Measurements from ENCODE around the gene DPYD.

The DPYD gene

GRCh38 chr1:97277891-97278654, 642.8 kb downstream of the DPYD start:
- H3K27ac Mint-ChIP-seq: no peak overlapping the region
- H3K9me3 Mint-ChIP-seq: peaks cover 3% of the 10 kb centered on the region
- no peak for DNase-seq (ENCODE audit: low spot score in 2 of 2)
- H3K36me3 Mint-ChIP-seq: peaks cover 3% of the 10 kb centered on the region
- H3K4me3 Mint-ChIP-seq: no peak overlapping the region
- H3K4me1 Mint-ChIP-seq: no peaks in the 10 kb centered on the region
- no peak for ATAC-seq (ENCODE audit: low read depth)
- no peaks in the 10 kb centered on the region for H3K27me3 Mint-ChIP-seq

GRCh38 chr1:97271916-97272788, 648.7 kb downstream of the DPYD start:
- Mint-ChIP-seq H3K4me3 (no peak overlapping the region), H3K4me1 (no peaks in the 10 kb centered on the region), H3K36me3 (no peaks in the 10 kb centered on the region), H3K9me3 (no peaks in the 10 kb centered on the region), H3K27me3 (no peaks in the 10 kb centered on the region), H3K27ac (no peak overlapping the region)
- DNase-seq (ENCODE audit: low spot score in 2 of 2) (no peak), ATAC-seq (ENCODE audit: low read depth) (no peak)

- H3K4me1 Mint-ChIP-seq: no peaks in the 10 kb centered on the region
- DNase-seq (ENCODE audit: low spot score in 2 of 2): no peak
- no peaks in the 10 kb centered on the region for H3K9me3 Mint-ChIP-seq
- no peak for ATAC-seq (ENCODE audit: low read depth)
- H3K36me3 Mint-ChIP-seq: no peaks in the 10 kb centered on the region
- H3K4me3 Mint-ChIP-seq: no peak overlapping the region
- H3K27ac Mint-ChIP-seq: no peak overlapping the region
- no peaks in the 10 kb centered on the region for H3K27me3 Mint-ChIP-seq
These were observed 650.1 kb downstream of the DPYD start for GRCh38 chr1:97270508-97271307.

- Mint-ChIP-seq H3K9me3 (peaks cover 2% of the 10 kb centered on the region), H3K27ac (no peak overlapping the region), H3K36me3 (no peaks in the 10 kb centered on the region), H3K27me3 (no peaks in the 10 kb centered on the region), H3K4me1 (no peaks in the 10 kb centered on the region), H3K4me3 (no peak overlapping the region)
- DNase-seq (ENCODE audit: low spot score in 2 of 2): no peak
- no peak for ATAC-seq (ENCODE audit: low read depth)
These were observed 655.2 kb downstream of the DPYD start for GRCh38 chr1:97265630-97266029.

GRCh38 chr1:97262842-97263241, 658.0 kb downstream of the DPYD start:
- ATAC-seq (ENCODE audit: low read depth) (no peak), DNase-seq (ENCODE audit: low spot score in 2 of 2) (no peak)
- Mint-ChIP-seq H3K9me3 (peaks cover 2% of the 10 kb centered on the region), H3K27me3 (no peaks in the 10 kb centered on the region), H3K36me3 (no peaks in the 10 kb centered on the region), H3K4me3 (no peak overlapping the region), H3K4me1 (no peaks in the 10 kb centered on the region), H3K27ac (no peak overlapping the region)

GRCh38 chr1:97258597-97258996, 662.2 kb downstream of the DPYD start:
- no peaks in the 10 kb centered on the region for H3K27me3 Mint-ChIP-seq
- no peak overlapping the region for H3K4me3 Mint-ChIP-seq
- no peak for DNase-seq (ENCODE audit: low spot score in 2 of 2)
- peaks cover 1% of the 10 kb centered on the region for H3K9me3 Mint-ChIP-seq
- no peak for ATAC-seq (ENCODE audit: low read depth)
- H3K27ac Mint-ChIP-seq: no peak overlapping the region
- no peaks in the 10 kb centered on the region for H3K4me1 Mint-ChIP-seq
- H3K36me3 Mint-ChIP-seq: no peaks in the 10 kb centered on the region

- H3K27ac Mint-ChIP-seq: peak overlapping the region; percentile 7
- DNase-seq (ENCODE audit: low spot score in 2 of 2) (no peak), ATAC-seq (ENCODE audit: low read depth) (no peak)
- no peaks in the 10 kb centered on the region for H3K36me3 Mint-ChIP-seq
- no peaks in the 10 kb centered on the region for H3K4me1 Mint-ChIP-seq
- no peaks in the 10 kb centered on the region for H3K27me3 Mint-ChIP-seq
- no peak overlapping the region for H3K4me3 Mint-ChIP-seq
- H3K9me3 Mint-ChIP-seq: no peaks in the 10 kb centered on the region
These were observed 665.9 kb downstream of the DPYD start for GRCh38 chr1:97254731-97255463.

GRCh38 chr1:97252925-97253324, 667.9 kb downstream of the DPYD start:
- peaks cover 1% of the 10 kb centered on the region for H3K36me3 Mint-ChIP-seq
- H3K27me3 Mint-ChIP-seq: no peaks in the 10 kb centered on the region
- no peaks in the 10 kb centered on the region for H3K4me1 Mint-ChIP-seq
- H3K27ac Mint-ChIP-seq: no peak overlapping the region
- no peak overlapping the region for H3K4me3 Mint-ChIP-seq
- no peak for ATAC-seq (ENCODE audit: low read depth)
- peaks cover 3% of the 10 kb centered on the region for H3K9me3 Mint-ChIP-seq
- no peak for DNase-seq (ENCODE audit: low spot score in 2 of 2)

GRCh38 chr1:97252076-97252475, 668.8 kb downstream of the DPYD start:
- no peaks in the 10 kb centered on the region for H3K4me1 Mint-ChIP-seq
- DNase-seq (ENCODE audit: low spot score in 2 of 2): no peak

GRCh38 chr1:97247196-97247595, 673.6 kb downstream of the DPYD start:
- Mint-ChIP-seq H3K4me3 (no peak overlapping the region), H3K36me3 (peaks cover 1% of the 10 kb centered on the region), H3K27ac (no peak overlapping the region), H3K4me1 (no peaks in the 10 kb centered on the region), H3K27me3 (no peaks in the 10 kb centered on the region), H3K9me3 (peaks cover 3% of the 10 kb centered on the region)
- no peak for DNase-seq (ENCODE audit: low spot score in 2 of 2)
- ATAC-seq (ENCODE audit: low read depth): no peak

More at GRCh38 chr1:97252076-97252475, 668.8 kb downstream of the DPYD start:
- ATAC-seq (ENCODE audit: low read depth): no peak
- Mint-ChIP-seq H3K36me3 (peaks cover 1% of the 10 kb centered on the region), H3K4me3 (no peak overlapping the region), H3K27ac (no peak overlapping the region), H3K27me3 (no peaks in the 10 kb centered on the region), H3K9me3 (peaks cover 3% of the 10 kb centered on the region)

- Mint-ChIP-seq H3K9me3 (peaks cover 3% of the 10 kb centered on the region), H3K27me3 (no peaks in the 10 kb centered on the region), H3K4me3 (no peak overlapping the region), H3K4me1 (no peaks in the 10 kb centered on the region), H3K27ac (no peak overlapping the region), H3K36me3 (peaks cover 1% of the 10 kb centered on the region)
- ATAC-seq (ENCODE audit: low read depth) (no peak), DNase-seq (ENCODE audit: low spot score in 2 of 2) (no peak)
These were observed 675.2 kb downstream of the DPYD start for GRCh38 chr1:97245682-97246081.

- Mint-ChIP-seq H3K27ac (no peak overlapping the region), H3K4me1 (no peaks in the 10 kb centered on the region), H3K4me3 (no peak overlapping the region), H3K9me3 (peaks cover 3% of the 10 kb centered on the region), H3K36me3 (peaks cover 1% of the 10 kb centered on the region), H3K27me3 (no peaks in the 10 kb centered on the region)
- DNase-seq (ENCODE audit: low spot score in 2 of 2) (no peak), ATAC-seq (ENCODE audit: low read depth) (no peak)
These were observed 675.8 kb downstream of the DPYD start for GRCh38 chr1:97245026-97245425.

- DNase-seq (ENCODE audit: low spot score in 2 of 2) (no peak), ATAC-seq (ENCODE audit: low read depth) (no peak)
- Mint-ChIP-seq H3K27me3 (no peaks in the 10 kb centered on the region), H3K27ac (no peak overlapping the region), H3K4me1 (no peaks in the 10 kb centered on the region), H3K36me3 (peaks cover under 1% of the 10 kb centered on the region), H3K9me3 (peaks cover 3% of the 10 kb centered on the region), H3K4me3 (no peak overlapping the region)
These were observed 676.8 kb downstream of the DPYD start for GRCh38 chr1:97243973-97244560.
